Erythroblast (primary cell): ENCODE measurements around the gene CUX1.

Source experiments
- GATA1 ChIP-seq: IDR thresholded peaks from 2 replicates; pipeline ENCODE4 v1.6.1; 2011; ENCODE audit warnings: low read depth, mild to moderate bottlenecking, control low read depth, low read length, moderate library complexity
- POLR2A ChIP-seq: IDR thresholded peaks from 2 replicates; pipeline ENCODE4 v1.6.1; 2011; ENCODE audit warnings: mild to moderate bottlenecking, low read length

DNA sequence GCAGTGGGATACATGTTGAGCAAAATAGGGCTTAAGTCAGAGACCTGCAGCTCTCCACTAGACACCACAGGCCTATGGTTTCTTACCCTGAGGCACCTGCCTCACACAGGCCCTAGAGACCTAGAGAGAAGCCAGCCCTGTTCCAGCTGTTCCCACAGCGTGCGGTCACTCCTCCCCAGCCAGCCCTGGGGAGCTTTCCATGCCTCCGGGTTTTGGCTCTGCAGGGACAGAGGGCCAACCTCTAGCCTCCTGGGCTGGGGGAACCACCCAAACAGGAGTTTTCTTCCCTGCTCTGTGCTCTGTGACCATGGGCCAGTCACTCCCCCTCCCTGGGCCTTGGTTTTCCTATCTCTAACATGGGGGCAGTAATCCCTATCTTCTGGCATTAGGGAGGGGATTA is 502.2 kb downstream of the CUX1 start:
- TF ChIP-seq POLR2A = no peak
- TF ChIP-seq GATA1 = no peak
